ENCODE results near the gene ZNF175.
"Not testable (repeated sequence)": the region's sequence is repeated elsewhere in the genome, so short reads cannot be mapped to it uniquely, and the experiment has no call there.

The ZNF175 gene

DNA sequence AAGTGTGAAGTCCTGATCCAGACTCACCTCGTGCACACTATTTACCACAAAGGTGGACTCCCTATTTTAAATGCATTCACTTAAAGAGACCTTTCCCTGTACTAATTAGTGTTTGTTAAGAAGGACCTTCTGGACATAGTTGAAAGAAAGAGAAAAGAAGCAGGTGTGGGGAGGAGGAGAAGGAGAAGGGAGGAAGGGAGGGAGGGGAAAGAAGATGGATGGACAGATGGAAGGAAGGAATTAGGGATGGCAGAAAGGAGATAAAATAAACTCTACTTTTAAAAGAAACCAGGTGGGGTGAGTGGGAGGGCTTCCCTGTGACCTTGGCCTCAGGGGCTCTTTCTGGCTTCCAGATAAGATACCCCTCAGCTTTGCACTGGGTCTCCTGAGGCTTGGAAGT is 21.4 kb downstream of the ZNF175 start:
- no peak for DNase-seq

DNA sequence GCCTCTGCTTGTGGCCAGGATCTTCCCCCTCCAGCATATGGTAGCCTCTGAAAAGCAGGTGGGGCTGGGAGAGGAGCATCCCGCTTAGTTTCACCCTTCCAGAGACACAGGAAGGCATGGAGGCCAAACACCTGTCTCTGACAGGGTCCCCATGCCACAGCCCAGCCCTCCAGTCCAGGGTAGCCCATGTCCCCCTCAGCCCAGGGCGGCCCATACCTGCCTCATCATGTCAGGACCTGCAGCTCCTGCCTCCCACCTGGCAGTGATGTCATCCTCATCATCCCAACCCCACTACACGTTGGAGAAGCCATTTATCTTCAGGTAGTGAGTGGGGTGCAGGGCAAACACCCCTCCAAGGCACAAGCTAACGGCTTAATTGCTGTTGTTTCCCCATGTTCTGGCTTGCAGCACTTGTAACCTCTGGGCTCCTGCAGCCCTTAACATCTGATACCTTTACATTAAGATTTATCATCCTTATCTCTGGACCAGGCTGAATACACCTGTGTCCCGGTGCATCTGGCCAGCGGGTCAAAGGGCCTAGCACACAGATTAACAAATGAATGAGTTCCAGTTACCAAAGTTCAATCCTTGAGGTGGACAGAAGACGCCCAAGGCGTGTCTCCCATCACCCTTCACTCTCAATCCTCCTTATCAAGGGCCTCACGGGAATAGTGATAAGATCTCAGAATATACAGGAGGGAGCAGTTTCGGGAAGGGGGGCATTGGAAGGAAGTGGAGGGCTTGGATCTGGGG is 22.2 kb downstream of the ZNF175 start:
- DNase-seq = no peak

DNA sequence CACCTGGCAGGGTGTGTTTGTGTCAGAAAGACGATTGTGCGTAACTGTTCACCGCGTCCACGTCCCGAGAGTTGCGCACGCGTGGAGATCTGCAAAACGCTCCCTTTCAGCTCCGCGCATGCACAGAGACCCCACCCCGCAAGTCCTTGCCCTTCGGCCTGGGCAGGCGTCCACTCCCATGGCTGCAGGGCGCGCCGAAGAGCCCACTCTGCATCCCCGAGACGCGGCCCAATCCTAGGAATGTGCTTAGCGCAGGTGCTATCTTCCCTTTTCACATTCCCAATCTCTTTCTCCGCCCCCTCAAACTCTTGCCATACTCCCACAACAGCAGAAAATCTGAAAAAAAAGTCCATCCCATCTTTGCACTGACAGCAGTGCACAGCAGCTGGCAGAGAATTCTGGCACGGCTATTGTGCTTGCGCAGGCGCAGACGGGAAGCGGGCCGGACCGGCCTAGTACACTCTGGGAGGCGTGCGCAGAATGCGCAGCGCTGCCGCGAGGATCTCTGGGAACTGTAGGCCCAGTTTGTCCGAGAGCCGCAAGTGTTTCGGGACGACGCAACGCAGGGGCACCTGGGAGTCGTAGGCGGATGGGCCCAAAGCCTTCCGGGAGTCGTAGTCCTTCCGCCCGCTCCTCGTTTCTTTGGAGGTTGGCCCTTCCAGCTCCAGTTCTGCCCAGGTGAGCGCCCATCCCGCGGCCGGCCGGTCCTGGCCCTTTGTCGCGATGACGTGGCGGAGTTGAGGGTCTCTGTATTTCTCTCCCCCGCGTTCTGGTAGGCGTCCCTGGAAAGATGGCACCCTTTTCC is 23.1 kb downstream of the ZNF175 start:
- peak; percentile 96 for DNase-seq

DNA sequence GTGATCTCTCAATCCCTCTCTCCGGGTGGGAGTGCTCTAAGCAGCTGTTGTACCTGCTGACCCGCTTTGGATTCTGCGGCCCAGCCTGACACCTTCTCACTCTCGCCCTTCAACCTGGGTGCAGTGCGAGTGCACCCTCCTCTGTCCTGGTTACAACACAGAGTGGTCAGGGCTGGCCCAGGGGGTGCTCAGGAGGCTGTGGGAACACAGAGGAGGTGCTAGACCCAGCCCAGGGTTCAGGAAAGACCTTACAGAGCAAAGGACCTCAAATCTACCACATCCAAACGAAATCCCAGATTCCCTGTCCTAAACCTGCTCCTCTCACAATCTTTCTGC is 23.7 kb downstream of the ZNF175 start:
- DNase-seq = no peak

DNA sequence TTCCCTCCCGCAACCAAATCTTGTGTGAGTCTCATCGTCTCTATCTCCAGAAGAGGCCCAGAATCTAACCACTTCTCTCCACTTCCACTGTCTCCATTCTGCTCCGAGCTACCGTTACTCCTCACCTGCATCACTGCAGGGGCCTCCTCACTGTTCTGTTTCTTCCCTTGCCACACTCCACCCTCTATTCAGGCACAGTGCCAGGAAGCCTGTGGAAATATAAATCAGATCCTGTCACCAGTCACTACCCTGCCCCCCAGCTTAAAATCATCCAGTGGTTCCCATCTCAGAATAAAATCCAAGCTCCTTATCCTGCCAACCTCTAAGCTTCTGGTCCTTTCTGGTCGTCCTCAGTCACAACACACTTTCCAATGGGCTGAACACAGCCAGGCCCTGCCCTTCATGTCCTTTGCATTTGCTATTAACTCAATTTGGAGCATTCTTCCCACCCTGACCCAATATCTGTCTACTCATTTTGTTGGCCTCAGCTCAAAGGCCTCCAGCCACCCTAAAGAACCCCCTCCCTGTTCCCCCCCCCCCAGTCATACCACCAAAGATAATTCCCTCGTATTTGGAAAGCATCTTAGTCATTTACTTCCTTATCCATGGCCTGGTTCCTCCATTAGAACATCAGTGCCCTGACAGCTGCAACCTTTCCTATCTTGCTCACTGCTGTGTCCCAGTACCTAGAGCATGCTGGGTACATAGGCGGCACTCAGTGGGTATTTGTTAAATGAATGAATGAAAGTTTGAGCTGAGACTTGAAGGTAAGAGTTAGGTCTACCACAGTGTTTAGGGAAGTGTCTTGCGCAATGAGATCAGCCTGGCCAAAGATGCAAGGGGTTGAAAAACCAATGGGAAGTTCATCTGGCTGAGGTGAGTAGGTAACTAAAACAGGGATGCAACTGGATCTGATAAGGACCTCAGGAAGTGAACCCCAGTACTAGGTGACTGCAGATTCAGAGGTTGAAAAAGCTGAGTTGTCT is 24.4 kb downstream of the ZNF175 start:
- no peak for DNase-seq

DNA sequence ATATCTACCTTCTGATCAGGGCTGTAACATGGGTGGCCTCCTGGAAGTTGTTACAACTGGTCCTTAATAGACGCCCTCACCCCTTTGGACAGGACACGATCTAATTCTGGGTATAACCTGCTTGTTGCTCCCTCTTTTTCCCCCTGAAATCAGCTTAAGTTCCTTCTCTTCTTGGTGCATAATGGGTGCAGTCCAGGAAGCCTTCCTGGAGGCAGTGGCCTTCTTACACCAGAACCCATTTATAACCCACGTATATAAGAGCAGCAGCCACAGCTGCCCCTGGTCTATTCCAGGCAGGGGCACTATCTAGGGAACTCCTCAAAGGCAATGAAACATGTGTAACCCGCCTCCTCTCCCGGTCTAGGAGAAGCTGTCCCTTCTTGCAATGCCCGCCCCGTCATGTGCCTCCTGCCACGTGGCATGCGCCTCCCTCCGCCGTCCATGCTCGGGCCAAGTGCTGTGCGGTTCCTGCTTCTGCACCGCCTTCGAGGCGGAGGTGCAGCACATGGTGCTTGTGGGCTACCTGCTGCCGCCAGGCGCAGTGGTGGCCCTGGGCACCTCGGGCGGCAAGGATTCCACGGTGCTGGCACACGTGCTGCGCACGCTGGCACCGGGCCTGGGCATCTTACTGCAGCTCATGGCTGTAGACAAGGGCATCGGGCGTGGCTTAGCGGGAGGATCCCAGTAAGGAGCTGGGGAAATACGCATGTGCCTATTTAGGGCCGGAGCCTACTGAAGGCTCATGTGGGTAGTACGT is 27.3 kb downstream of the ZNF175 start:
- DNase-seq = no peak

DNA sequence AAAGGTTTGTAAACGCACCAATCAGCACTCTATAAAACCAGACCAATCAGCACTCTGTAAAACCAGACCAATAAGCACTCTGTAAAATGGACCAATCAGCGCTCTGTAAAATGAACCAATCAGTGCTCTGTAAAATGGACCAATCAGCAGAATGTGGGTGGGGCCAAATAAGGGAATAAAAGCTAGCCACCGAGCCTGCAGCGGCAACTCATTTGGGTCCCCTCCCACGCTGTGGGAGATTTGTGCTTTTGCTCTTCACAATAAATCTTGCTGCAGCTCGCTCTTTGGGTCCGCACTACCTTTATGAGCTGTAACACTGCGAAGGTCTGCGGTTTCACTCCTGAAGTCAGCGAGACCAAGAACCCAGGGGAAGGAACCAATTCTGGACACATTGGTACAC is 28.0 kb downstream of the ZNF175 start:
- no peak for DNase-seq

DNA sequence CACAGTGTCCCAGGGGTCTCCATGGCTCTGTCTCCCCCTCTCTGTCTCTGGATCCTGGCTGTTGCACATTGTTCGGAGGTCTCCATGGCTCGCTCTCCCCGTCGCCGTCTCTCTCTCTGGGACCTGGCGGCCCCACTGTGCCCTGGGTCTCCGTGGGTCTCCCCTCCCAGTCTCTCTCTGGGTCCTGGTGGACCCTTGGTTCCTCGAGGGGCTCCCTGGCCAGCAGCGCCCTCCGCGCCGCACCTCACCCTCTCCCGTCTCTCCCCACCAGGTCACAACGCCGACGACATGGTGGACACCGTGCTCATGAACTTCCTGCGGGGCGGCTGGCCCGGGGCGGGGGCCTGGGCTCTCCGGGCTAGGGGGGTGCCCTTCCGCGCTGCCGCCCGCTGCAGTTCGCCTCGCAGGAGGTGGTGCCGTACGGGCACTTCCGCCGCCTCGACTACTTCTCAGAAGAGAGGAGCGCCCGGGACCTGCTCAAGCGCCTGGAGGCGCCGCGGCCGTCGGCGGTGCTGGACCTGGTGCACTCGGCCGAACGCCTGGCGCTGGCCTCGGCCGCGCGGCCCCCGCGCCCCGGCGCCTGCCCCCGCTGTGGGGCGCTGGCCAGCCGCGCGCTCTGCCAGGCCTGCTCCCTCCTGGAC is 30.0 kb downstream of the ZNF175 start:
- DNase-seq = no peak

DNA sequence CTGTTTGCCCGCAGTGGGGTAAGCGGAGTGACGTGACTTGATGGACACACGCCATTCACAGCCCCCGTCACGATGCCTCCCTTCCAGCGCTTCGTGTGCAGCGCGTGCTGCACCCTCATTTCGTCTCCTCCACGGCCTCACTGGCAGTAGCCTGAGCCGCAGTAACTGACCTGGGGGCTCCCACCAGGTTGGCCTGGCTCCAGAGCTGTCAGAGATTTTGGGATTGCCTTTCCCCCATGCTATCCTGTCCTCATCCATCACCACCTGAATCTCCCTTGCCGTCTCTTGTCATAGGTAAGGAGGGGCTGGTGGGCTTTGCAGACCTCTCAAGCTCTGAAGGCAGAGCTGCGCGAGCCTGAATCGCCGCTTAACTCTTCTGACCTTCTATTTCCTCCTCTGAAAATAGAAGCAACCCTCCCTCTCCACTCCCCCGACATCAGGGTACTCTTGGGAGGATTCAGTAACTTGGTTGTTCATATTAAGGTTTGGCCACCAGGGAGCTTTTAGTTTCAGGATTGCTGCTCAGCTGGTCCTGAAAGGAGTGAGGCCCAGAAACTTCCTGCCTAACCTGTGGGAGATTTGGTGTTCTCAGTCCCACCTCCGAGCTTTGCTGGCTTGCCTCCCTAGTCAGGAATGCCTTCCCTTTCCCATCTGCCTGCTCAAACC is 31.2 kb downstream of the ZNF175 start:
- no peak for DNase-seq

DNA sequence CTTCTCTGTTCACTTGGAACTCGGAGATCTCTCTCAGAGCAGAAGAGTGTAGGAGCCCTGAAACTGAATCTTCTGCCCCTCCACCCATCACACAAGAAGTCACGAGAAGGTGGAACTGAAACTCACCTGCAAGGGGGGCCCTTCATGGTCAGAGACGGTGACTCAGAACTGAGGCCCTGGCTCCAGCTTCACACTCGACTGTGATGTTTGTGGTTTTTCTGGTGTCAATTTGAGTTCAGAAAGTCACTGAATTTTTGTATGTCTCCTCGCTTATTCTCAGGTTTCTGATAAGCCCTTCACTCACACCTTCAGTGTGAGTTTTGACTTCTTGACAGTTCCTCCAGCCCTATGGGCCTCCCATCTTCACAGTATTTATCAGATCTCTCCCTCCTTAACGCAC is 36.0 kb downstream of the ZNF175 start:
- no peak for DNase-seq

DNA sequence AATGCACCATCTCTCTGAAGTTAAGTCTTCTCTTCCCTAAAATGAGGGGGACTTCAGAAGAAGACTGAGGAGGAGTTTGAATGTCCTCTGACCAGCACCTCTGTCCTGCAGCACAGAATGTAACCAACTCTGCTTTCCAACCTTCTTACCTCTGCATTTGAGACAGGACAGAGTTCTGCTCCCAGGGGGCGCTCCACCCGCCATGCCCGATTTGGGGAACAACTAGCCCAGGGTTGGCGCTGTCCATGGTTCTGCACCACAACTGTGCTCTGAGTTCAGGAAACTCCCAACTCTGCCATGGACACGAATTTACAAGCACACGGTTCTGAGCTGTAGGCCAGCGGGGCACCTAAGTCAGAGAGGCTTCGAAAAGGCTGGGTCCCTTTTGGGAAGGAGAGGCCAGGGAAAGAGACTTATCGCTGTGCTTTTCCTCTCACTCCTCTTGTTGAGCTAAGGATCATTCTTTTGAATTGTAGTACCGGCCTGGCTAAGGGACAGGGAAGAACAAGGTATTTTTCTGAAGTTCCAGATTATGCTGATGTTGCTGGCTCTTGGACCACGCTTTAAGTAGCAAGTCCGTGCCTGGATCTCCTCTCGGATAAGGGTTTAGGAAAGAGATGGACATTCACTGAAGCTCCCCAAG is 37.0 kb downstream of the ZNF175 start:
- peak; percentile 58 for DNase-seq

DNA sequence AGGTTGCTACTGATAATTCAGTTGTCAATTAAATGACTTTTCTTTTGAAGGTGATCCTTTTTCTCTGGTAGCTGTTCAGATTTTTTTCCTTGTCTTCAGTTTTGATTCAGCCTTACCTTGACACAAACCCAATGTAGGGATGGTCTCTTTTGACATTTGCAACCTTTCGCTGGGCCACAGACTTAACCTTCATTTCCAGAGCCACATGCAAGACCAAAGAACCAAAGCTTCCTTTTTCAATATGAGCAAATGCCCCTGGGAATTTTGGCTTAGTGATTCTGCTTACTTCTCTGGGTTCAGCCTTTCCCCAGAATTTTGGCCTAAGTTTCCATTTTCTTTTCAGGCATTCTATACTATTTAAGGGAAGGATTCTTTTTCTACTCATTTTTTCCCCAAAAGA is 39.5 kb downstream of the ZNF175 start:
- no peak for DNase-seq

DNA sequence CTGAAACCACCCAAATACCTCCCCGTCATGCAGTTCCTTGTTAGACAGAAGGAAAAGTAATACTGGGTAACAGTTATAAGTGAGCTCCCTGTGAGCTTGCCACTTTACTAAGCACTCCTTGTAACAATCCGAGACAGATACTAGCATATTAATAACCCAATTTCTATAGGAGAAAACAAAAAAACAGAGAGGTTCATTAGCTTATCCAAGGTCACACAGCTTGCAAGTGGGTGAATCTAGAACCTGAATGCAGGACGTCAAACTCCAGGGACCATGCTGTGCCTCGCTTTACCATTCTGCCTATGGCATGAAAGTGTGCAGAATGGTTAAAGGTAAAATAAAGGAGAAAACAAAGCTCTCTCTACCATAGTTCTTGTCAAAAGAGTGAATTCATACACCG is 43.7 kb downstream of the ZNF175 start:
- DNase-seq = no peak

DNA sequence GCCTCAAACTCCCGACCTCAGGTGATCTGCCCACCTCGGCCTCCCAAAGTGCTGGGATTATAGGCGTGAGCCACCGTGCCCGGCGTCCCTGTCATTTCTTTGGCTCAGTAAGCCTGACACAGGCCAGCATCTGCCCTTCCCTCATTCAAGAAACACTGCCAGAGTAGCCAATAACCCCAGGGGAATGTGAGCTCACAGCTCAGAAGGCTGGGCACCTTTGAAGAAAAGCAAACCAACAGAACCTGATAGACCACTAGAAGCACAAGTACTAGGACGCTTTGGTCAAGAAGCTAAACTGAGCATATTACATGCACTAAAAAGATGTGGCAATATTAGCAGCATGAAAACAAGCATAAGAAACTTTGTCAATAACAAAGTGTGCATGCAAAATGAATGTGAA is 44.9 kb downstream of the ZNF175 start:
- no peak for DNase-seq

DNA sequence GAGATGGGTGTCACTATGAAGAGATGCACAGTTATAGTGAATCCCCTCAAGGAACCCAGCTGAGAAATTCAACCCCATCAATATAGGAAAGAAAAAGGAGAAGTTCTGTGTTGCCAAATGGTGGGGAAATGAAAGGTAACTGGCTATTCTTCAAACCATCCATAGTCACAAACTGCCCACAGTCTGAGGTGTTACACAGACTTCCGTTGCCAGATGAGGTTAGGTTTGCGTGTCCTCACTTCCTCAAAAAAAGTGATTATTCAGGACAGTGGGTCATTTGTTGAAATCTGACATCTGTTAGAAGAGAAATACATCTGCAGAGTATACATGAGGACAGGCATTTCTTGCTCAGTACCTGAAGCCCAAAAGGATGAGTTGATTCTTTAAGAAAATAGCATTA is 50.1 kb downstream of the ZNF175 start:
- no peak for DNase-seq

DNA sequence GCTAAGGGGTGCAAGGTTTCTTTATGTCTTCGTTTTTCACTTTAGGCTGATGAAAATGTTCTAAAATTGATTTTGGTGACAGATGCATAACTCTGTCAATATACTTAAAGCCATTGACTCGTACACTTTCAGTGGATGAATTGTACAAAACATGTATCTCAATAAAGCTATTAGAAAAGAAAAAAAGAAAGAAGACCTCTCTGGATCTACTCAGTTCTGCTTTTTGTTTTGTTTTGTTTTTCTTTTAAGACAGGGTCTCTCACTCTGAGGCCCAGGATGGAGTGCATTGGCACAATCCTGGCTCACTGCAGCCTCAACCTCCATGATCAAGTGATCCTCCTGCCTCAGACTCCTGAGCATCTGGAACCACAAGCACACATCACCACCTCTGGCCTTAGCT is 55.6 kb downstream of the ZNF175 start:
- DNase-seq = no peak

DNA sequence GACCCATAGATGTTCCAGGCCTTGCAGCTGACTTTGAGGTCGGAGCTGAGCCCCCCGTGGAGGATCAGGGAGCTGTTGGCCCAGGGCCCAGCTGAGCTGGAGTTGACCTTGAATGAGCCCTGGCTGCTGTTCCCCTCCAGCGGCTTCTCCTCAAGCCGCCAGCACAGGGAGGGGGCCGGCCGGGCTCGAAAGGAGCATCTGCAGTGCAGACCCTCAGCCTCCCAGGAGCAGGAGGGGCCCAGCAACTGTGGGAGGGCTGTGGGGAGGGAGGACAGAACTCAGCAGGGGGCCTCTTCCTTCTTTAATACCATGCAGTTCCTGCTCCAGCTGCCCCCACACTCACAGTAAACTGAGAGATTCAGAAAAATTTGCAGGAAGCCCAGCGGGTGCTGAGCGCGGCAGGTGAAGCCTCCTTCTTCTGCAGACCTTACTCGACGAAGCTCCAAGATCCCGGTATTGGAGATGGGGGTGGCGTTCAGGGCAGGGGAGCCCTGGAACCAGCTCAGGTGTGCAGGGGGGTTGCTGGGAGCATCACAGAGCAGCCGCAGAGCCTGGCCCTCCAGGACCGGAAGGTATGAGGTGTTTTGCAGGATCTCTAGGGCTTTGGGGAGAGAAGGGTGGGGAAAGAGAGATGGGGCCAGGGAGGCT is 56.5 kb downstream of the ZNF175 start:
- no peak for DNase-seq

DNA sequence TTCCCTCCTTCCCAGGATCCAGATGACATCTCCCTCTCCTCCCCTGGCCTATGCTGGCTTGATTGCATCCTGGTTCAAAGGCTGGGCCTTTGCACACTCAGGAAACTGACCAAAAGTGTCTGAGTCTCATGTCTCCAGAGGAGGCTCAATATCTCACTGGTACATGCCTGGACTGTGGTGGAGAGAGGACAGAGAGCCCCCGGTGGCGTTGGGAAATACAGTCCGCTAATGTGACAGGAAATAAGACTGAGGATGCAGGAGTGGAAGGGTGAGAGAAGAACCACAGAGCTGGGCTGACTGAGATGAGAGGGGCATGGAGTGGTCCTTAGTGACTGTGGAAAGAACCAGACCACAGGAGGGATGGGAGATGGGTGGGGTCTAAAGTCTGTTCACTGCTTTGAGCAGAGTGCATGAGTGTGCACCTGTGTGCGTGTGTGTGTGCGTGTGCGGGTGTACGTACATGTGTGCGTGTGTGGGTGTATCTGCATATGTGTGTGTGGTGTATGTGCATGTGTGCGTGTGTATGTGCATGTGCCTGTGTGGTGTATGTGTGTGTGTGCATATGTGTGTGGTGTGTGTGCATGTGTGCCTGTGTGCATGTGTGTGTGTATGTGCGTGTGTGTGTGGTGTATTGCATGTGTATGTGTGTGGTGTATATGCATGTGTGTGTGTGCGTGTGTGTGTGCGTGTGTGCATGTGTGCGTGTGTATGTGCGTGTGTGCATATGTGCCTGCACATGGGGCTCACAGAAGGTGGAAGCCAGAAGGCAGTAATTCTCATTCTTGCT is 57.3 kb downstream of the ZNF175 start:
- DNase-seq = no peak

DNA sequence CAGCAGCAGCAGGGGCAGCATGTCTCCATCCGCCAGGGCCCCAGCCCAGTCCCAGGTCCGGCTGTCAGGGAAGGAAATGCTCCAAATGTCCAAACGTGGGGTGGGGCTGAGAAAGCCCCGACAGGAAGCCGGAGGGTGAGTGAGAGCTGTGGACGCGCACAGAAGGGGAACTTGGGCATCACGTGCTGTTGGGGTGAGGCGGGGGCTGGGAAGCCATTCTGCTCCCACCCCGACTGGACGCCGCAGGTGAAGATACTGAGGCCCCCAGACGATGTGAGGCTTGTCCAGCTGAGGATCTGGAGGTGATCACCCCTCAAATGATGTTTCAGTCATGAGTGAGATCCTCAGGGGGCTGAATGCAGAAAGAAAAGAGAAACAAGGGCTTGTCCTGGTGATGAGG is 59.2 kb downstream of the ZNF175 start, which contains the start of gene SIGLEC5:
Gene SIGLEC5, minus strand, starts transcription at position 87 of the 400 bp plus-strand sequence. Its CDS starts 66 bp downstream, at position 21.
- DNase-seq = not testable (repeated sequence)
